Activated naive CD8-positive, alpha-beta T cell treated with anti-CD3 and anti-CD28 coated beads, Interleukin-2, amount 50 U/mL, for 24 hours (primary cell): Measurements from ENCODE around the gene FRMPD4.
"Not testable (repeated sequence)": the region's sequence is repeated elsewhere in the genome, so short reads cannot be mapped to it uniquely, and the experiment has no call there.

ENCODE experiments used
- ATAC-seq: fragments of 150-1000 bp; cut with Tn5 transposase; one replicate; pipeline ENCODE4 v1.10.0; 2021
- DNase-seq: peaks from one replicate; pipeline ENCODE4 v3.0.0; 2021
- H3K27ac Mint-ChIP-seq: one replicate; pipeline ENCODE4 v1.8.0; 2021; ENCODE audit warnings: mild to moderate bottlenecking, mixed read lengths
- H3K27me3 Mint-ChIP-seq: one replicate; pipeline ENCODE4 v1.8.0; 2021; ENCODE audit warnings: mixed read lengths
- H3K36me3 Mint-ChIP-seq: one replicate; pipeline ENCODE4 v1.8.0; 2021; ENCODE audit warnings: low read depth, mixed read lengths
- H3K4me1 Mint-ChIP-seq: one replicate; pipeline ENCODE4 v1.8.0; 2021; ENCODE audit warnings: mixed read lengths
- H3K4me3 Mint-ChIP-seq: one replicate; pipeline ENCODE4 v1.8.0; 2021; ENCODE audit warnings: mild to moderate bottlenecking, moderate library complexity, mixed read lengths
- H3K9me3 Mint-ChIP-seq: one replicate; pipeline ENCODE4 v1.8.0; 2021; ENCODE audit warnings: mixed read lengths

Gene FRMPD4

DNA sequence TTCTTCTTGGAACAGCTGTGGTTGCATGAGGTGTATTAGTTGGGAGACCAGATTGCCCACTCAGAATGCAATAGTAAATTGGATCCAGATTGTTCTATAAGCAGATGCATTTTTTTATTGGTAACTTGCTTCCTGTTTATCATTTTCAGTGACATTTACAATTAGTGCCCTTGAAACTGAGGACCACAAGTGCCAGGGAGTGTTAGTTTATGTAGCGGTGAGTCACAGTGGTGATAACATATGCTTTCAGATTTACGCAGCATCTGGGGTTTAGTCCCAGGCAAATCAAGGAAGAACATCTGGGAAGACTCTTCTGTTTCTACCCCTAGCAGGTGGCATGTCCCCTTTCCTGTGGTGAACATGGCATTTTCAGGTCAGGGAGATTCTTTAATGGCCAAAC lies 24.1 kb downstream of the FRMPD4 start:
- ATAC-seq (no peak), DNase-seq (no peak)
- Mint-ChIP-seq H3K4me3 (no peak overlapping the region), H3K27ac (no peak overlapping the region), H3K9me3 (no peaks in the 10 kb centered on the region), H3K27me3 (no peaks in the 10 kb centered on the region), H3K36me3 (no peaks in the 10 kb centered on the region), H3K4me1 (no peaks in the 10 kb centered on the region)

- not testable (repeated sequence) for H3K36me3 Mint-ChIP-seq, ATAC-seq, H3K27ac Mint-ChIP-seq, H3K4me1 Mint-ChIP-seq, DNase-seq, H3K9me3 Mint-ChIP-seq, H3K27me3 Mint-ChIP-seq, H3K4me3 Mint-ChIP-seq
These were observed 25.9 kb downstream of the FRMPD4 start for GRCh38 chrX:12164180-12164579.

DNA sequence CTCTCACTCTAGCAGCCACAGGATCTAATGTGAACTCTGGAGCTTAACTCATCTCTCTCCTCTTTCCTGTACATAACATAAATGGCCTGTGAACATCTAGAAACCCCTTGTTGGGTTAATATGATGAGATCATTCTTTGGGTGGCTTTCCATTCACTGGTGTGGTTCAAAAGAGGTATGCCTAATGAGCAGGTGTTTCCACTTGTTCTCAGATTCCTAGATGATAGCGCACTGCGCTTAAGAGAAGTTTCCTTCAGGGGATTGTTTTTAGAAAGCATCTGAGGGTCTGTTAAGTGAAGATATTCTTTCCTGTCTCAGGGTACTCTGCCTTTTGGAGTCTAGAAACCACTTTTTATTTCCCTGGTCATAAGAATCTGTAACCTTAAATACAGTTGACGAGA lies 32.5 kb downstream of the FRMPD4 start:
- Mint-ChIP-seq H3K27me3 (no peaks in the 10 kb centered on the region), H3K4me3 (no peak overlapping the region), H3K36me3 (no peaks in the 10 kb centered on the region), H3K4me1 (no peaks in the 10 kb centered on the region), H3K9me3 (no peaks in the 10 kb centered on the region), H3K27ac (no peak overlapping the region)
- no peak for DNase-seq
- no peak for ATAC-seq

DNA sequence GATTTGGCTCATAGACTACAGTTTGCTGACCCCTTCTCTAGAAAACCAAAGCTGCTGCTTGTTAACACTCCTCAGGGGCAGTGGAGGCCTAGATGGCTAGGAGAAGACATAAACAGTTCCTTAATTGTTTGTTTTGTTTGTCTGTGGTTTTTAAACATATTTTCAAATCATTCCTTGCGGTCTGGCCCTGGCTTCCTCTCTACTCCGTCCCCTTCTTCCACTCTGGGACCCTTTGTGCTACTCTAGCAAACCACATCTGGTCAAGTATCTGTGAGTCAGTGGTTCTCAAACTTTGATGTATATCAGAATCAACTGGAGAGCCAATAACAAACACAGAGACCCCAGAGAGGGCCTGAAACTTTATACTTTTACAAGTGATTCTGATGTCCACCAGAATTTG lies 36.1 kb downstream of the FRMPD4 start:
- ATAC-seq (no peak), DNase-seq (no peak)
- Mint-ChIP-seq H3K4me1 (no peaks in the 10 kb centered on the region), H3K27ac (no peak overlapping the region), H3K36me3 (no peaks in the 10 kb centered on the region), H3K27me3 (no peaks in the 10 kb centered on the region), H3K9me3 (no peaks in the 10 kb centered on the region), H3K4me3 (no peak overlapping the region)

GRCh38 chrX:12197030-12197429 lies 58.8 kb downstream of the FRMPD4 start:
- H3K36me3 Mint-ChIP-seq, result no peaks in the 10 kb centered on the region
- no peak for ATAC-seq
- no peaks in the 10 kb centered on the region for H3K27me3 Mint-ChIP-seq

GRCh38 chrX:12206413-12206812 lies 68.1 kb downstream of the FRMPD4 start:
- ATAC-seq (no peak), DNase-seq (no peak)
- Mint-ChIP-seq H3K4me1 (no peaks in the 10 kb centered on the region), H3K36me3 (no peaks in the 10 kb centered on the region), H3K27ac (no peak overlapping the region), H3K4me3 (no peak overlapping the region), H3K9me3 (no peaks in the 10 kb centered on the region), H3K27me3 (peaks cover 3% of the 10 kb centered on the region)

More at GRCh38 chrX:12197030-12197429, 58.8 kb downstream of the FRMPD4 start:
- Mint-ChIP-seq H3K27ac (no peak overlapping the region), H3K9me3 (no peaks in the 10 kb centered on the region), H3K4me3 (no peak overlapping the region), H3K4me1 (no peaks in the 10 kb centered on the region)
- no peak for DNase-seq

DNA sequence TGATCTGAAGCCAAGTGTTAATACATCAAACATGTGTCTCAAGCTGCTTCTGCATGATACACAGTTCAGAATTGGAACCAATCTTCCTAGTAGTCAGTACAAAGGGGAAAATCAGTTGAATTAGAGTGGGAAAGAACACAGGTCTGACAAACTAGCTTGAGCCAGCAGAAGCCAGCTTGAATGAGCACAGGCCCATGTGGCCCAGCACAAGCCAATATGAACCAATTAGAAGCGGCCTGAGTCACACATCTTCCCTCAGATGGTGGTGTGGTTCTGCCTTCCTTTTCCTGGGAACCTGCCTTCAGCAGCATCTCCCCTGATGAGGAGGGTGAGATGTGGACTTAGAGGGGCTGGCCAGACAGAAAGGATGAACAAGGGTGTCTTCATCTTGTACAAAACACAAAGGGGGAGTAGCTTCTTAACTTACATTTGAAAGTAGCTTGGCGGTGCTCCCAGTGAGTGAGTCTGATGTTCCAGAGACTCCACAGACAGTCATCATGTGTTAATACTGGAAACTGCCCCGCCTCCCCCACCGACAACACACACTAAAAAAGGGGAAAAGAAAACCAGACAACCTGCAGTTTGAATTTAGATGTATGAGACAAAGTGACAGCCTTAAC lies 72.0 kb downstream of the FRMPD4 start:
- no peak for ATAC-seq
- H3K9me3 Mint-ChIP-seq, result no peaks in the 10 kb centered on the region
- H3K4me1 Mint-ChIP-seq, result no peaks in the 10 kb centered on the region
- no peaks in the 10 kb centered on the region for H3K36me3 Mint-ChIP-seq
- H3K27me3 Mint-ChIP-seq, result peaks cover 3% of the 10 kb centered on the region
- no peak for DNase-seq
- H3K4me3 Mint-ChIP-seq, result no peak overlapping the region
- H3K27ac Mint-ChIP-seq, result no peak overlapping the region

DNA sequence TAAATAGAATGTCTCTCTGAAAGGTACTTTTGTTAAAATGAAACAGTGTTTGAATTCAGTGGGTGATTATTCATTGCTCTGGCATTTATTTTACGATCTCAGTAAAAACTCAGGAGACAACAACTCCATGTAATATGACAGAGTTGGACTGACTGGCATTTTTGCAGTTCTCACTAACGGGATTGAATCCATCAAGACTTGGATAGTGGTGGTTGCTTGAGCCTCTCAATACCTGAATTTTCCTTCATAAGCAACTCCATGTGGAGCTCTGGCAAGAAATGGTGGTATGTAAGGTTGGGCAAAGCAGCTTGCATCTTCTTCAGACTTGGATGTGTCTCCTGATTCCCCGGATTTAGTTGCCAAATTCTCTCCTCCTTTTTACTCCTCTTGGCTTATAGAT lies 72.7 kb downstream of the FRMPD4 start:
- Mint-ChIP-seq H3K27ac (no peak overlapping the region), H3K36me3 (no peaks in the 10 kb centered on the region), H3K9me3 (no peaks in the 10 kb centered on the region), H3K4me3 (no peak overlapping the region), H3K27me3 (peaks cover 3% of the 10 kb centered on the region), H3K4me1 (no peaks in the 10 kb centered on the region)
- DNase-seq (no peak), ATAC-seq (no peak)

GRCh38 chrX:12223650-12224049 lies 85.4 kb downstream of the FRMPD4 start:
- Mint-ChIP-seq H3K4me1 (no peaks in the 10 kb centered on the region), H3K27ac (no peak overlapping the region), H3K4me3 (no peak overlapping the region), H3K9me3 (no peaks in the 10 kb centered on the region), H3K27me3 (no peaks in the 10 kb centered on the region), H3K36me3 (no peaks in the 10 kb centered on the region)
- ATAC-seq (no peak), DNase-seq (no peak)

DNA sequence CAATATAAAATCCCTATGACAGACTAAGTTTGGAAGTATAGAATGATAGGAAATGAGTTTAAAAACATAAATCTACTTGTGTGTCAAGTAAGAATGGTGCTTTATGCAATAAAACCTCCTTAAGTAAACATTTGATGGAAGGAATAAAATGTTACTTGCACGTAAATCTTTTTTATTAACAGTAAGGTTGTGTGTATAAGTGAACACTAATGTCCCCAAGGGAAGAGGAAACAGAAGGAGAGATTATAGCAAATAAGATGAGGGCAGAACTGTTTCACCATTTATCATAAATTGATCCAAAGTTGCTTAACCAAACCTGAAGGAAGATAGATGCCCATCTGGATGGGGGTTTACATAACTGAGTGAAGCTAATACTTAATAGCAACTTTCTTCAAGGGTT lies 86.8 kb downstream of the FRMPD4 start:
- ATAC-seq (no peak), DNase-seq (no peak)
- Mint-ChIP-seq H3K4me3 (no peak overlapping the region), H3K9me3 (no peaks in the 10 kb centered on the region), H3K27me3 (no peaks in the 10 kb centered on the region), H3K36me3 (no peaks in the 10 kb centered on the region), H3K27ac (no peak overlapping the region), H3K4me1 (no peaks in the 10 kb centered on the region)

DNA sequence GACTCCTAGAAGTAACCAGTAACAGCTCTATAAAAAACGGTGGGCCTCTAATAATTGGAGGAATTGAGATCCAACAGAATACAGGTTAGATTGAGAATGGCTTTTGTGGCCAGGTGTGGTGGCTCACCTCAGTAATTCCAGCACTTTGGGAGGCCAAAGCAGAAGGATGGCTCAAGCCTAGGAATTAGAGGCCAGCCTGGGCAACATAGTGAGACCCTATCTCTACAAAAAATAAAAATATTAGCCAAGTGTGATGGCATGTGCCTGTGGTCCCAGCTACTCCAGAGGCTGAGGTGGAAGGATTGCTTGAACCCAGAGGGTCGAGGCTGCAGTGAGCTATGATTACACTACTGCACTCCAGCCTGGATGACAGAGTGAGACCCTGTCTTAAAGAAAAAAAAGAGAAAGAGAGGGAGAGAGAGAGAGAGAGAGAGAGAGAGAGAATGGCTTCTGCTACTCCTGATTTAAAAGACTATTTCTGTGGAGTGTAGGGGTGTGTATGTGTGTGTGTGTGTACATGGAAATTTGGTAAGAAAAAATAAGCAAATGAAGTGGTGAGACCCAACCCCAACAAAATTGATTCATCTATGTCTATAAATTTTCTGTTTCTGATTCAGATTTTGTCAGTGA lies 89.3 kb downstream of the FRMPD4 start:
- no peaks in the 10 kb centered on the region for H3K9me3 Mint-ChIP-seq
- no peak for ATAC-seq
- no peaks in the 10 kb centered on the region for H3K27me3 Mint-ChIP-seq
- no peak overlapping the region for H3K27ac Mint-ChIP-seq
- no peaks in the 10 kb centered on the region for H3K4me1 Mint-ChIP-seq
- no peaks in the 10 kb centered on the region for H3K36me3 Mint-ChIP-seq
- no peak for DNase-seq
- H3K4me3 Mint-ChIP-seq, result no peak overlapping the region

DNA sequence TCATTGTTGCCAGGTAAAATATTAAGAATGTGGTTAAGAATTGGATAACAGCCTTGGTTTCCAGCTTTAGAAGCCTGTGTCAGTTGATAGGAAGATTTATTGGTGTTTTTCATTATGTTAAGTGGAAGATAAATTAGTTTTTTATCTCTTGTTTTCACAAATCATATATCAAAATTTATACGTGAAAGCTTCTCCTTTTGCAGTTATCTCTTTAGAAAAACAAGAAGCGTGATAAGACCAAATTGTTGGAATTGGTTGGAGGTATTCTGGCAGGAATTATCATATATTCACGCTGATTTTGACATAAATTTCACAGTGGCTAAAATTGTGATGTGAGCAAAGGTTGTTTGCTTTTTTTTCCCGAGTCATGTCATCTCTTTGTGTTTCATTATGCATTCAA lies 90.6 kb downstream of the FRMPD4 start:
- Mint-ChIP-seq H3K9me3 (no peaks in the 10 kb centered on the region), H3K27ac (no peak overlapping the region), H3K27me3 (no peaks in the 10 kb centered on the region), H3K36me3 (no peaks in the 10 kb centered on the region), H3K4me1 (no peaks in the 10 kb centered on the region), H3K4me3 (no peak overlapping the region)
- ATAC-seq (no peak), DNase-seq (no peak)

GRCh38 chrX:12229986-12230385 lies 91.7 kb downstream of the FRMPD4 start:
- H3K27me3 Mint-ChIP-seq, result no peaks in the 10 kb centered on the region
- H3K36me3 Mint-ChIP-seq, result no peaks in the 10 kb centered on the region
- no peak overlapping the region for H3K27ac Mint-ChIP-seq
- H3K4me1 Mint-ChIP-seq, result no peaks in the 10 kb centered on the region
- DNase-seq (no peak), ATAC-seq (no peak)
- no peaks in the 10 kb centered on the region for H3K9me3 Mint-ChIP-seq
- no peak overlapping the region for H3K4me3 Mint-ChIP-seq

- no peak for ATAC-seq
- no peak for DNase-seq
- Mint-ChIP-seq H3K4me3 (no peak overlapping the region), H3K27me3 (no peaks in the 10 kb centered on the region), H3K27ac (no peak overlapping the region), H3K4me1 (no peaks in the 10 kb centered on the region), H3K36me3 (no peaks in the 10 kb centered on the region), H3K9me3 (no peaks in the 10 kb centered on the region)
These were observed 96.5 kb downstream of the FRMPD4 start for GRCh38 chrX:12234534-12235329.

- ATAC-seq (no peak), DNase-seq (no peak)
- no peaks in the 10 kb centered on the region for H3K27me3 Mint-ChIP-seq
- H3K4me1 Mint-ChIP-seq, result no peaks in the 10 kb centered on the region
- no peak overlapping the region for H3K4me3 Mint-ChIP-seq
- no peak overlapping the region for H3K27ac Mint-ChIP-seq
- no peaks in the 10 kb centered on the region for H3K36me3 Mint-ChIP-seq
- H3K9me3 Mint-ChIP-seq, result no peaks in the 10 kb centered on the region
These were observed 97.9 kb downstream of the FRMPD4 start for GRCh38 chrX:12236156-12236555.
